ENCODE data around the gene IRF4.

Gene IRF4

GRCh38 chr6:343960-344815 is 47.4 kb upstream of the IRF4 start:
- Histone ChIP-seq H3K27me3 (no peaks in the 10 kb centered on the region), H3K4me3 (no peak overlapping the region), H3K9me3 (no peaks in the 10 kb centered on the region), H3K27ac (no peak overlapping the region), H3K36me3 (peaks cover 9 to 34% (median 17%) of the 10 kb centered on the region in 3 donors), H3K4me1 (no peaks in the 10 kb centered on the region)
- DNase-seq: no peak
- no peak for TF ChIP-seq CTCF (IDR thresholded peaks at IDR 0.05)
- intact Hi-C loops (cut with DNase I; ENCODE audit: low total_unique reads): no loop called here

GRCh38 chr6:344816-345340 is 46.7 kb upstream of the IRF4 start:
- intact Hi-C loops (cut with DNase I; ENCODE audit: low total_unique reads): no loop called here
- no peaks in the 10 kb centered on the region for H3K27me3 ChIP-seq
- H3K9me3 ChIP-seq: no peaks in the 10 kb centered on the region
- DNase-seq: no peak
- no peak overlapping the region for H3K4me3 ChIP-seq
- no peak overlapping the region for H3K27ac ChIP-seq
- H3K4me1 ChIP-seq: no peaks in the 10 kb centered on the region
- H3K36me3 ChIP-seq: peaks cover 12 to 41% (median 24%) of the 10 kb centered on the region in 3 donors
- TF ChIP-seq CTCF (IDR thresholded peaks at IDR 0.05): no peak

- Histone ChIP-seq H3K27ac (no peak overlapping the region), H3K27me3 (no peaks in the 10 kb centered on the region), H3K9me3 (no peaks in the 10 kb centered on the region), H3K4me1 (no peaks in the 10 kb centered on the region), H3K36me3 (peaks cover 16 to 51% (median 33%) of the 10 kb centered on the region in 3 donors), H3K4me3 (no peak overlapping the region)
- TF ChIP-seq CTCF (IDR thresholded peaks at IDR 0.05): no peak
- intact Hi-C loops (cut with DNase I; ENCODE audit: low total_unique reads): no loop called here
- no peak for DNase-seq
Observed at GRCh38 chr6:345747-346385, 45.7 kb upstream of the IRF4 start.

- H3K27ac ChIP-seq: no peak overlapping the region
- no peak for TF ChIP-seq CTCF (IDR thresholded peaks at IDR 0.05)
- peaks cover 16 to 57% (median 37%) of the 10 kb centered on the region in 3 donors for H3K36me3 ChIP-seq
Observed at GRCh38 chr6:346386-347030, 45.0 kb upstream of the IRF4 start.

GRCh38 chr6:347232-347631 is 44.3 kb upstream of the IRF4 start:
- Histone ChIP-seq H3K36me3 (peaks cover 16 to 57% (median 37%) of the 10 kb centered on the region in 3 donors), H3K27me3 (no peaks in the 10 kb centered on the region), H3K4me1 (no peaks in the 10 kb centered on the region), H3K9me3 (no peaks in the 10 kb centered on the region), H3K4me3 (no peak overlapping the region), H3K27ac (no peak overlapping the region)
- no peak for DNase-seq
- TF ChIP-seq CTCF (IDR thresholded peaks at IDR 0.05): no peak
- intact Hi-C loops (cut with DNase I; ENCODE audit: low total_unique reads): no loop called here

More at GRCh38 chr6:346386-347030, 45.0 kb upstream of the IRF4 start:
- no peaks in the 10 kb centered on the region for H3K4me1 ChIP-seq
- no peak overlapping the region for H3K4me3 ChIP-seq
- H3K9me3 ChIP-seq: no peaks in the 10 kb centered on the region
- DNase-seq: no peak
- intact Hi-C loops (cut with DNase I; ENCODE audit: low total_unique reads): no loop called here
- no peaks in the 10 kb centered on the region for H3K27me3 ChIP-seq
